Fibroblast of lung (primary cell): ENCODE measurements around the gene STAC. TPM values are rescaled to one million over a fixed set of nuclear protein-coding genes. Genes with fewer than 3 reads are reported as not detected.
A peak's percentile ranks its signal among the peaks of the same experiment; 100 is the strongest.

Source experiments
- DNase-seq, 2 donors: peaks; one replicate each; pipeline versions ENCODE4 v3.0.0 to v3.0.0-alpha.2; 2010; ENCODE audit warnings: low read depth in 2 of 2
- H2AFZ ChIP-seq: 2 replicates; pipeline ENCODE4 v1.5.1; 2012; ENCODE audit warnings: low read length, control low read depth, inconsistent platforms
- H3K27ac ChIP-seq: 2 replicates; pipeline ENCODE4 v1.5.1; 2011; ENCODE audit warnings: low read length, control low read depth; ENCODE audit not compliant: insufficient read depth
- H3K27me3 ChIP-seq: 2 replicates; pipeline ENCODE4 v1.5.1; 2011; ENCODE audit warnings: mild to moderate bottlenecking, low read length; ENCODE audit not compliant: control insufficient read depth, insufficient read depth
- H3K36me3 ChIP-seq: 2 replicates; pipeline ENCODE4 v1.5.1; 2011; ENCODE audit warnings: low read length; ENCODE audit not compliant: control insufficient read depth, insufficient read depth
- H3K4me1 ChIP-seq: 2 replicates; pipeline ENCODE4 v1.5.1; 2011; ENCODE audit warnings: low read length; ENCODE audit not compliant: control insufficient read depth, insufficient read depth; ENCODE audit errors: extremely low read depth
- H3K4me2 ChIP-seq: 2 replicates; pipeline ENCODE4 v1.5.1; 2011; ENCODE audit warnings: low read length, control low read depth; ENCODE audit not compliant: insufficient read depth; ENCODE audit errors: extremely low read depth
- H3K4me3 ChIP-seq, 4 experiments: fragments of 200-600 bp in 1 of 4; sonication (generic) in 1 of 4; replicated peaks in 1 of 4; 2 replicates each; pipeline ENCODE4 v1.5.1; 2011 to 2016; ENCODE audit warnings: low read length in 4 of 4, low read depth in 3 of 4, mild to moderate bottlenecking in 3 of 4, control low read depth in 2 of 4, inconsistent platforms in 1 of 4, mixed read lengths in 1 of 4; ENCODE audit not compliant: insufficient read depth in 1 of 4; ENCODE audit errors: control extremely low read depth in 1 of 4
- H3K79me2 ChIP-seq: 2 replicates; pipeline ENCODE4 v1.5.1; 2012; ENCODE audit warnings: mild to moderate bottlenecking, low read length, inconsistent platforms; ENCODE audit not compliant: control insufficient read depth, insufficient read depth
- H3K9ac ChIP-seq: 2 replicates; pipeline ENCODE4 v1.5.1; 2011; ENCODE audit warnings: mild to moderate bottlenecking, low read length, control low read depth; ENCODE audit not compliant: insufficient read depth
- H3K9me3 ChIP-seq: 2 replicates; pipeline ENCODE4 v1.5.1; 2012; ENCODE audit warnings: low read depth, low read length; ENCODE audit not compliant: control insufficient read depth, insufficient read depth
- H4K20me1 ChIP-seq: 2 replicates; pipeline ENCODE4 v1.5.1; 2011; ENCODE audit warnings: low read length; ENCODE audit not compliant: control insufficient read depth, insufficient read depth; ENCODE audit errors: extremely low read depth
- EZH2 ChIP-seq: IDR thresholded peaks from 2 replicates; pipeline ENCODE4 v1.5.1; 2012; ENCODE audit warnings: low read length, control low read depth, mild to moderate bottlenecking; ENCODE audit errors: missing control alignments
- polyA plus RNA-seq, 2 donors: library from polyadenylated mRNA; depleted of rRNA in 1 of 2; stranded (reverse) in 1 of 2; unstranded in 1 of 2; fragments of >200 nt; gene quantifications; 2 replicates each; pipeline ENCODE4 v1.2.1, GENCODE V29; 2011 to 2012; ENCODE audit warnings: missing spikeins in 1 of 2
- total RNA-seq: library from RNA; depleted of rRNA; stranded (reverse); fragments of >200 nt; gene quantifications from 2 replicates; pipeline ENCODE4 v1.2.1, GENCODE V29; 2014
- TF ChIP-seq, protein P1 (sequence below), 2 donors: IDR thresholded peaks in 1 of 2; conservative IDR thresholded peaks in 1 of 2; 1 replicate in 1 of 2; 2 replicates in 1 of 2; pipeline ENCODE4 v1.5.1; 2011 to 2012; ENCODE audit warnings: low read length in 2 of 2, control low read depth in 1 of 2, inconsistent platforms in 1 of 2, low read depth in 1 of 2, mild to moderate bottlenecking in 1 of 2

Gene STAC
- total and polyA plus RNA-seq, 2 donors (not counting 1 experiment from before 2014, with no cell fraction given), result 6.8 to 7.4 TPM

- no peak overlapping the region for H3K4me3 ChIP-seq
- H3K4me2 ChIP-seq, result no peak overlapping the region
- no peak overlapping the region for H3K9ac ChIP-seq
- no peaks in the 10 kb centered on the region for H3K9me3 ChIP-seq
- TF ChIP-seq EZH2, result no peak
- TF ChIP-seq, protein P1, sequence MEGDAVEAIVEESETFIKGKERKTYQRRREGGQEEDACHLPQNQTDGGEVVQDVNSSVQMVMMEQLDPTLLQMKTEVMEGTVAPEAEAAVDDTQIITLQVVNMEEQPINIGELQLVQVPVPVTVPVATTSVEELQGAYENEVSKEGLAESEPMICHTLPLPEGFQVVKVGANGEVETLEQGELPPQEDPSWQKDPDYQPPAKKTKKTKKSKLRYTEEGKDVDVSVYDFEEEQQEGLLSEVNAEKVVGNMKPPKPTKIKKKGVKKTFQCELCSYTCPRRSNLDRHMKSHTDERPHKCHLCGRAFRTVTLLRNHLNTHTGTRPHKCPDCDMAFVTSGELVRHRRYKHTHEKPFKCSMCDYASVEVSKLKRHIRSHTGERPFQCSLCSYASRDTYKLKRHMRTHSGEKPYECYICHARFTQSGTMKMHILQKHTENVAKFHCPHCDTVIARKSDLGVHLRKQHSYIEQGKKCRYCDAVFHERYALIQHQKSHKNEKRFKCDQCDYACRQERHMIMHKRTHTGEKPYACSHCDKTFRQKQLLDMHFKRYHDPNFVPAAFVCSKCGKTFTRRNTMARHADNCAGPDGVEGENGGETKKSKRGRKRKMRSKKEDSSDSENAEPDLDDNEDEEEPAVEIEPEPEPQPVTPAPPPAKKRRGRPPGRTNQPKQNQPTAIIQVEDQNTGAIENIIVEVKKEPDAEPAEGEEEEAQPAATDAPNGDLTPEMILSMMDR (conservative IDR thresholded peaks at IDR 0.05 in 1 of 2, IDR thresholded peaks at IDR 0.05 in 1 of 2; ENCODE audit: low read depth in 1 of 2, low read length in 2 of 2), result no peak
- no peak overlapping the region for H2AFZ ChIP-seq
- H3K27me3 ChIP-seq, result no peaks in the 10 kb centered on the region
- no peaks in the 10 kb centered on the region for H3K36me3 ChIP-seq
- H3K27ac ChIP-seq, result no peak overlapping the region
- no peaks in the 10 kb centered on the region for H4K20me1 ChIP-seq
- DNase-seq, result no peak
- H3K79me2 ChIP-seq, result no peaks in the 10 kb centered on the region
- peaks cover 14% of the 10 kb centered on the region for H3K4me1 ChIP-seq
Observed at GRCh38 chr3:36476286-36476942, 96.1 kb downstream of the STAC start.

DNA sequence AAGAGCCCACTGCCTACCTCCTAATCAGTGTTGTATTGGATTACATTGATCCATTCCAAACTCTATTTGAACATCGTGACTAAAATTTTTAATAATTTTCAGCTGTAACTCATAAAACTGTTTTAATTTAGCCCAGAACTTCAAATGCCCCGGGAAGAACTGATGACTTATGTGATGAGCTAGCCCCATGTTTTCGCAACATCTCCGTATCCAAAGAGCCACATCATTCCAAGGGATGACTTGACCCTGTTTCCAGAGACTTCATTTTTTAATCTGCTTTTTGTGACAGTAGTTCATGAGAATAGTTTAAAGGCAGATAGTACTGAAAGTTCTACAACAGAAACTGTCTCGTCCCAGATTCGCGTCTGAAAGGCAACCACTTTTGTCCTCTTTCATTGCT, 97.4 kb downstream of the STAC start:
- Histone ChIP-seq H3K9me3 (no peaks in the 10 kb centered on the region), H3K27ac (peak overlapping the region; percentile 55), H3K4me1 (peaks cover 14% of the 10 kb centered on the region), H3K4me2 (peak overlapping the region; percentile 9), H4K20me1 (no peaks in the 10 kb centered on the region), H3K27me3 (no peaks in the 10 kb centered on the region), H3K4me3 (no peak overlapping the region), H3K79me2 (no peaks in the 10 kb centered on the region), H3K9ac (no peak overlapping the region), H2AFZ (no peak overlapping the region), H3K36me3 (no peaks in the 10 kb centered on the region)
- DNase-seq, result peak in 1 of 2 donors; percentile 8
- TF ChIP-seq EZH2, result no peak
- TF ChIP-seq, protein P1 (conservative IDR thresholded peaks at IDR 0.05 in 1 of 2, IDR thresholded peaks at IDR 0.05 in 1 of 2; ENCODE audit: low read depth in 1 of 2, low read length in 2 of 2), result no peak

DNA sequence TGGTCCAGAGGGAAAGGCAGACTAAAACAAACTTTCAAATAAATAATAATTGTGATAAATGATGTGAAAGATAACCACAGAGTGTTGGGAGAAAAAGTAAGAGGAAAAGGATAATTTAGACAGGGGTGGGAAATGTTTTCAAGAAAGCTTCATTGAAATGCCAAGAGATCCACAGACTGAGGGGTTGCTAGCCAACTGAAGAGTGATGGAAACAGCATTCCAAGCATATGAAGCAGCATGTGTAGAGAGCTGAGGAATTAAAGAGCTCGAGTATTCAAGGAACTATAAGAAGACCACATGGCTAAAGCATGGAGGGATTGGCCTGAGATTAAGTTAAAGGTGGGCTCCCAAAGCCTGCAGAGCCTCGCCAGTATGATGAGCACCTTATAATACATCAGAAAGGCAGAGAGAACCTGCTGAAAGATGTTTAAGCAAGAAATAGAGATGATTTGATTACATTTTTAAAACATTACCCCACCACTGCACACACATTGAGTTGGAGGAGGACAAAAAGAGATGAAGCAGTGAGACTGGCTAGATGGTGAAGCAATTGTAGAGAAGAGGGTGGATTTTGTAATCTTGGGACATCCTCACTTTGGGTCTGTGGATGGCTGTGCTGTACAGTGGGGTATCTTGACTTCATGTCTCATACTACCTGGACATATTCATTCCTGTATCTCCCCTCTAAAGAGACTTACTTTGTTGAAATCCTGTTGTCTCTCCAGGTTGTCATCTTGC, 100.8 kb downstream of the STAC start:
- no peak overlapping the region for H3K9ac ChIP-seq
- H3K27ac ChIP-seq, result peak overlapping the region; percentile 49
- TF ChIP-seq, protein P1 (conservative IDR thresholded peaks at IDR 0.05 in 1 of 2, IDR thresholded peaks at IDR 0.05 in 1 of 2; ENCODE audit: low read depth in 1 of 2, low read length in 2 of 2), result no peak
- no peak for TF ChIP-seq EZH2
- H2AFZ ChIP-seq, result no peak overlapping the region
- H4K20me1 ChIP-seq, result no peaks in the 10 kb centered on the region
- H3K27me3 ChIP-seq, result no peaks in the 10 kb centered on the region
- no peaks in the 10 kb centered on the region for H3K79me2 ChIP-seq
- no peaks in the 10 kb centered on the region for H3K9me3 ChIP-seq
- peak; percentile 3 to 91 for DNase-seq
- H3K4me1 ChIP-seq, result peaks cover 12% of the 10 kb centered on the region
- H3K36me3 ChIP-seq, result no peaks in the 10 kb centered on the region
- no peak overlapping the region for H3K4me2 ChIP-seq
- H3K4me3 ChIP-seq, result no peak overlapping the region
